ENCODE data around the gene IMP3. TPM values are rescaled to one million over a fixed set of nuclear protein-coding genes. Genes with fewer than 3 reads are reported as not detected.

IMP3 gene
- total and polyA plus RNA-seq, 8 donors = 38.6 to 69.9 (median 45.1) TPM

GRCh38 chr15:75671730-75672602 lies 31.9 kb upstream of the IMP3 start:
- H3K36me3 ChIP-seq = no peaks in the 10 kb centered on the region
- no peak for TF ChIP-seq CTCF (IDR thresholded peaks at IDR 0.05)
- ATAC-seq (no peak), DNase-seq (no peak)
- peaks cover 21 to 22% of the 10 kb centered on the region in 2 donors for H3K4me1 ChIP-seq
- H3K4me3 ChIP-seq = no peak overlapping the region
- intact Hi-C loops (cut with DNase I) = no loop called here
- no peaks in the 10 kb centered on the region for H3K27me3 ChIP-seq
- H3K27ac ChIP-seq = peak overlapping the region in 1 of 2 donors; percentile 76
- H3K9me3 ChIP-seq = no peaks in the 10 kb centered on the region

- Histone ChIP-seq H3K27ac (no peak overlapping the region), H3K4me1 (peaks cover 29 to 38% of the 10 kb centered on the region in 2 donors), H3K4me3 (no peak overlapping the region), H3K9me3 (no peaks in the 10 kb centered on the region), H3K36me3 (no peaks in the 10 kb centered on the region), H3K27me3 (no peaks in the 10 kb centered on the region)
- intact Hi-C loops (cut with DNase I) = no loop called here
- DNase-seq (no peak), ATAC-seq (no peak)
- no peak for TF ChIP-seq CTCF (IDR thresholded peaks at IDR 0.05)
Observed at GRCh38 chr15:75669879-75670212, 29.8 kb upstream of the IMP3 start.

GRCh38 chr15:75669191-75669878 lies 29.3 kb upstream of the IMP3 start:
- no peak overlapping the region for H3K4me3 ChIP-seq
- H3K9me3 ChIP-seq = no peaks in the 10 kb centered on the region
- no peaks in the 10 kb centered on the region for H3K27me3 ChIP-seq
- ATAC-seq (peak; percentile 2), DNase-seq (peak in 2 of 4 donors; percentile 31 to 54)
- H3K4me1 ChIP-seq = peaks cover 29 to 38% of the 10 kb centered on the region in 2 donors
- no peak for TF ChIP-seq CTCF (IDR thresholded peaks at IDR 0.05)
- H3K27ac ChIP-seq = peak overlapping the region; percentile 7 to 14
- intact Hi-C loops (cut with DNase I) = no loop called here
- H3K36me3 ChIP-seq = no peaks in the 10 kb centered on the region

- Histone ChIP-seq H3K4me1 (peaks cover 13 to 24% of the 10 kb centered on the region in 2 donors), H3K4me3 (no peak overlapping the region), H3K36me3 (no peaks in the 10 kb centered on the region), H3K27ac (peak overlapping the region; percentile 88), H3K27me3 (no peaks in the 10 kb centered on the region), H3K9me3 (no peaks in the 10 kb centered on the region)
- peak in 3 of 4 donors; percentile 49 to 82 (median 80) for DNase-seq
- no peak for TF ChIP-seq CTCF (IDR thresholded peaks at IDR 0.05)
- intact Hi-C loops (cut with DNase I) = no loop called here
- ATAC-seq = peak; percentile 77
Observed at GRCh38 chr15:75666823-75667501, 26.9 kb upstream of the IMP3 start.

All from left lung (tissue), 10 donors.